Caco-2 (cell line): ENCODE measurements around the gene PLXNA3. TPM values are rescaled to one million over a fixed set of nuclear protein-coding genes. Genes with fewer than 3 reads are reported as not detected.

ENCODE experiments used
- BruUV-seq: library from RNA; stranded (reverse); fragments of 400-500 nt; replicated peaks from 2 replicates; lab custom pipeline; 2021; lab: Mats Ljungman, UMichigan
- CTCF ChIA-PET: fragments of 300-600 bp; sonication (Branson Sonifier 250); formaldehyde crosslinking; loops from one replicate; lab custom pipeline; 2022; ENCODE audit warnings: antibody characterized with exemption; lab: Charles Lee
- POLR2A ChIA-PET: fragments of 300-600 bp; sonication (Branson Sonifier 250); formaldehyde crosslinking; loops from one replicate; lab custom pipeline; 2022; ENCODE audit warnings: antibody characterized with exemption; lab: Charles Lee
- DNase-seq, 2 experiments: peaks; one replicate each; pipeline versions ENCODE4 v3.0.0 to v3.0.0-alpha.2; 2020 to 2022
- H3K27me3 ChIP-seq: replicated peaks from 2 replicates; pipeline ENCODE4 v1.6.0; 2011; ENCODE audit warnings: low read length; ENCODE audit not compliant: control insufficient read depth, insufficient read depth
- H3K36me3 ChIP-seq: 2 replicates; pipeline ENCODE4 v1.5.1; 2011; ENCODE audit warnings: low read length; ENCODE audit not compliant: control insufficient read depth, insufficient read depth
- H3K4me1 ChIP-seq: fragments of 250-450 bp; sonication (Bioruptor Pico); 2 replicates; pipeline ENCODE4 v1.5.1; 2020; ENCODE audit warnings: mild to moderate bottlenecking
- H3K4me3 ChIP-seq: 2 replicates; pipeline ENCODE4 v1.5.1; 2011; ENCODE audit warnings: low read depth, mild to moderate bottlenecking, control low read depth, low read length
- H3K9me3 ChIP-seq: fragments of 250-450 bp; sonication (Bioruptor Pico); 2 replicates; pipeline ENCODE4 v1.5.1; 2020; ENCODE audit warnings: mild to moderate bottlenecking, moderate library complexity
- H3K27ac Mint-ChIP-seq: one replicate; pipeline ENCODE4 v1.8.0; 2022; ENCODE audit warnings: mixed read lengths; ENCODE audit not compliant: unreplicated experiment
- H3K27me3 Mint-ChIP-seq: one replicate; pipeline ENCODE4 v1.8.0; 2022; ENCODE audit warnings: mixed read lengths; ENCODE audit not compliant: insufficient read depth, unreplicated experiment
- H3K36me3 Mint-ChIP-seq: one replicate; pipeline ENCODE4 v1.8.0; 2022; ENCODE audit warnings: mild to moderate bottlenecking, mixed read lengths; ENCODE audit not compliant: insufficient read depth, unreplicated experiment
- H3K4me1 Mint-ChIP-seq: one replicate; pipeline ENCODE4 v1.8.0; 2022; ENCODE audit warnings: low read depth, mixed read lengths; ENCODE audit not compliant: unreplicated experiment
- H3K4me3 Mint-ChIP-seq: one replicate; pipeline ENCODE4 v1.8.0; 2022; ENCODE audit warnings: mild to moderate bottlenecking, moderate library complexity, mixed read lengths; ENCODE audit not compliant: unreplicated experiment
- H3K9me3 Mint-ChIP-seq: one replicate; pipeline ENCODE4 v1.8.0; 2022; ENCODE audit warnings: mixed read lengths; ENCODE audit not compliant: unreplicated experiment
- intact Hi-C: fragments of 100-400 bp; cut with micrococcal nuclease; formaldehyde crosslinking; loops from one replicate; pipeline ENCODE4 v1.10.0; 2022; ENCODE audit not compliant: unreplicated experiment
- total RNA-seq: library from RNA; stranded (reverse); gene quantifications from 2 replicates; pipeline ENCODE4 v1.2.3, GENCODE V29; 2022
- TF ChIP-seq, protein P1 (sequence below), 2 experiments: fragments of 200-600 bp in 1 of 2; IDR thresholded peaks; 1 replicate in 1 of 2; 2 replicates in 1 of 2; pipeline versions ENCODE4 v1.5.1 to v1.8.0; 2011 to 2022; ENCODE audit warnings: antibody characterized with exemption in 1 of 2, control low read depth in 1 of 2, inconsistent platforms in 1 of 2, low read depth in 1 of 2, low read length in 1 of 2, mild to moderate bottlenecking in 1 of 2, moderate library complexity in 1 of 2; ENCODE audit not compliant: insufficient read depth in 1 of 2, severe bottlenecking in 1 of 2, unreplicated experiment in 1 of 2

Gene PLXNA3
- total RNA-seq, 1 experiment from 2014 or later, result 58.4 TPM

DNA sequence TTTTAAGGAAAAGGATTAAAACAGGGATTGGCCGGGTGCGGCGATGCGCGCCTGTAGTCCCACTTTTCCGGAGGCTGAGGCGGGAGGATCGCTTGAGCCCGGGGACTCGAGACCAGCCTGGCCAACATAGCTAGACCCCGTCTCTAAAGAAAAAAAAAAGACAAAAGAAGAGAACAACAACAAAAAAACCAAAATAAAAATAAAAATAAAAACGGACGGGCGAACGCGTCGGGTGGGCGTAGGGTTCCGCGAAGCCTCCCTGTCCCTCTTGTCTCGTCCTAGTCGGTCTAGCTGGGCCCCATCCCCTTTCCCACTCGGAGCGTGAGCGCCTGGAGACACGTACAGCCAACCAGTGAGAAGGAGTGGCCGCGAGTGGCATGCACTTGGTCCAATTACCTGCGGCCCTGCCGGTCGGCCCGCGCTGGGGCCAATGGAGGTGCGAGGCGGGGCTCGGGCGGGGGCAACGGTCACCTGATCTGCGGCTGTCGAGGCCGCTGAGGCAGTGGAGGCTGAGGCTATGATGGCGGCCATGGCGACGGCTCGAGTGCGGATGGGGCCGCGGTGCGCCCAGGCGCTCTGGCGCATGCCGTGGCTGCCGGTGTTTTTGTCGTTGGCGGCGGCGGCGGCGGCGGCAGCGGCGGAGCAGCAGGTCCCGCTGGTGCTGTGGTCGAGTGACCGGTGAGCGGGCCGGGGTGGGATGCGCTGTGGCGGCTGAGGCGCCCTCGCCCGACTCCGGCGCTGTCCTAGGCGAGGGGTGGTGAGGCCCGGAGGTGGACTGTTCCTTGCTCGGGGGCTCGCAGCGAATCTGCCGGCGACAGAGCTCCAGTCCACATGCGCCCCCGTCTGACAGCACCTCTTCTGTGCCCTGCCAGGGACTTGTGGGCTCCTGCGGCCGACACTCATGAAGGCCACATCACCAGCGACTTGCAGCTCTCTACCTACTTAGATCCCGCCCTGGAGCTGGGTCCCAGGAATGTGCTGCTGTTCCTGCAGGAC is 29.6 kb upstream of the PLXNA3 start, which contains the start of gene ATP6AP1:
TSS of gene ATP6AP1 (plus strand) at position 502 of the 996 bp plus-strand sequence. CDS start at position 518, 16 bp downstream.
- TF ChIP-seq, protein P1, sequence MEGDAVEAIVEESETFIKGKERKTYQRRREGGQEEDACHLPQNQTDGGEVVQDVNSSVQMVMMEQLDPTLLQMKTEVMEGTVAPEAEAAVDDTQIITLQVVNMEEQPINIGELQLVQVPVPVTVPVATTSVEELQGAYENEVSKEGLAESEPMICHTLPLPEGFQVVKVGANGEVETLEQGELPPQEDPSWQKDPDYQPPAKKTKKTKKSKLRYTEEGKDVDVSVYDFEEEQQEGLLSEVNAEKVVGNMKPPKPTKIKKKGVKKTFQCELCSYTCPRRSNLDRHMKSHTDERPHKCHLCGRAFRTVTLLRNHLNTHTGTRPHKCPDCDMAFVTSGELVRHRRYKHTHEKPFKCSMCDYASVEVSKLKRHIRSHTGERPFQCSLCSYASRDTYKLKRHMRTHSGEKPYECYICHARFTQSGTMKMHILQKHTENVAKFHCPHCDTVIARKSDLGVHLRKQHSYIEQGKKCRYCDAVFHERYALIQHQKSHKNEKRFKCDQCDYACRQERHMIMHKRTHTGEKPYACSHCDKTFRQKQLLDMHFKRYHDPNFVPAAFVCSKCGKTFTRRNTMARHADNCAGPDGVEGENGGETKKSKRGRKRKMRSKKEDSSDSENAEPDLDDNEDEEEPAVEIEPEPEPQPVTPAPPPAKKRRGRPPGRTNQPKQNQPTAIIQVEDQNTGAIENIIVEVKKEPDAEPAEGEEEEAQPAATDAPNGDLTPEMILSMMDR (IDR thresholded peaks at IDR 0.05; ENCODE audit: insufficient read depth in 1 of 2, low read depth in 1 of 2, low read length in 1 of 2, severe bottlenecking in 1 of 2, unreplicated experiment in 1 of 2), result no peak
- Mint-ChIP-seq H3K4me3 (peak within 1 kb of the TSS; percentile 82), H3K9me3 (no peaks in the 10 kb centered on the region), H3K27ac (peak within 1 kb of the TSS; percentile 84), H3K4me1 (peaks cover 14% of the 10 kb centered on the region), H3K27me3 (no peaks in the 10 kb centered on the region), H3K36me3 (peaks cover 11% of the 10 kb centered on the region)
- Histone ChIP-seq H3K27me3 (no peaks in the 10 kb centered on the region), H3K36me3 (no peaks in the 10 kb centered on the region), H3K4me3 (peak within 1 kb of the TSS; percentile 73), H3K4me1 (peaks cover 10% of the 10 kb centered on the region; the same call in 1 of the 2 replicates), H3K9me3 (no peaks in the 10 kb centered on the region)
- intact Hi-C loops, result loop anchor here (1.0 kb wide), 1 partner anchor 17 kb away; the partner anchor contains the start of gene TAFAZZIN
- ChIA-PET CTCF (interaction anchor here (0.7 kb wide), 1 partner anchor 97 kb away, joined by 3 read pairs; no protein-coding TSS in a partner anchor), POLR2A (interaction anchor here (0.6 to 0.7 kb wide), 3 partner anchors 18 to 1095 kb away, joined by 3 to 4 read pairs (median 3); partner anchors contain the start of gene ZNF275)
- no TSS peak for BruUV-seq
- DNase-seq, result peak; percentile 93 to 95

DNA sequence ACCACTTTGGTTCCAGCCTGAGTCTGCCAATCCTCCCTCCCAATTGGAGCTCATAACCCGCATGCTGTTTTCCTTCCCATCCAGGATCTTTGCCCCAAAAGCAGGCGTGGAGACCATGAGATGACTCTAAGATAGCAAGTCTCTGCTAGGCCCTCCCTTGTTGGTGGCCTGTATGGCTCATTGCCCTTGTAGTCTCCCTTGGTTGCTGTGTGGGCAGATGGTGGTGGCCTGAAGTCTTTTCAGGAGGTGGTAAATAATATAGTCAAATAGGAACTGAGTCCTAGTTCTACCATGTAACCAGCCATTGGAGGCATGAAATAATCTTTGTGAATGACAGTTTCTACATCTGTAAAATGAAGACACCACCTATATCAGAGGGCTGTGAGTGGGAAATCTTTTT is 28.4 kb upstream of the PLXNA3 start:
- Histone ChIP-seq H3K9me3 (no peaks in the 10 kb centered on the region), H3K4me1 (peaks cover 10% of the 10 kb centered on the region; the same call in 1 of the 2 replicates), H3K27me3 (no peaks in the 10 kb centered on the region), H3K36me3 (no peaks in the 10 kb centered on the region), H3K4me3 (peak overlapping the region; percentile 73)
- POLR2A ChIA-PET, result no interaction called here
- peaks cover 14% of the 10 kb centered on the region for H3K4me1 Mint-ChIP-seq
- H3K27ac Mint-ChIP-seq, result no peak overlapping the region
- DNase-seq, result no peak
- H3K9me3 Mint-ChIP-seq, result no peaks in the 10 kb centered on the region
- CTCF ChIA-PET, result interaction anchor here (0.7 kb wide), 1 partner anchor 96 kb away, joined by 3 read pairs; no protein-coding TSS in a partner anchor
- TF ChIP-seq, protein P1 (IDR thresholded peaks at IDR 0.05; ENCODE audit: insufficient read depth in 1 of 2, low read depth in 1 of 2, low read length in 1 of 2, severe bottlenecking in 1 of 2, unreplicated experiment in 1 of 2), result no peak
- peak overlapping the region; percentile 82 for H3K4me3 Mint-ChIP-seq
- no TSS peak for BruUV-seq
- intact Hi-C loops, result no loop called here
- H3K27me3 Mint-ChIP-seq, result no peaks in the 10 kb centered on the region
- H3K36me3 Mint-ChIP-seq, result peaks cover 11% of the 10 kb centered on the region

DNA sequence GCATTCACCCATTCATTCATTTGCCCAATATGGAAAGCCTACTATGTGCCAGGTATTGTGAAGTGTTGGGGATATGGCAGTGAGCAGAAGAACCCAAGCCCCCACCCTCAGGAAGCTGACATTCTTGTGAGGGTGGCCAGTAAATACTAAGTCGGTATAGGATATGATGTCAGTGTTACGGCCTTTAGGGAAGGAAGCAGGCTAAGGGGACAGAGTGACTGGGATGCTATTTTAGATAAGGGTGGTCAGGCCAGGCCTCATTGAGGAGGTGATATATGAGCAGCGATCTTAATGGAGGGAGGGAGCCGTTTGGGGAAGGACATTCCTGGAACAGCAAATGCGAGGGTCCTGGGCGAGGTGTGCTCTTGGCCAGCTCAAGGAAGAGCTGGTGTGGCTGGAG is 27.6 kb upstream of the PLXNA3 start:
- Histone ChIP-seq H3K4me3 (no peak overlapping the region), H3K36me3 (no peaks in the 10 kb centered on the region), H3K4me1 (peaks cover 10% of the 10 kb centered on the region; the same call in 1 of the 2 replicates), H3K27me3 (no peaks in the 10 kb centered on the region), H3K9me3 (no peaks in the 10 kb centered on the region)
- peak overlapping the region; percentile 18 for H3K4me3 Mint-ChIP-seq
- TF ChIP-seq, protein P1 (IDR thresholded peaks at IDR 0.05; ENCODE audit: insufficient read depth in 1 of 2, low read depth in 1 of 2, low read length in 1 of 2, severe bottlenecking in 1 of 2, unreplicated experiment in 1 of 2), result no peak
- no peaks in the 10 kb centered on the region for H3K9me3 Mint-ChIP-seq
- no peak for DNase-seq
- H3K36me3 Mint-ChIP-seq, result peaks cover 11% of the 10 kb centered on the region
- BruUV-seq, result no TSS peak
- CTCF ChIA-PET, result no interaction called here
- peaks cover 14% of the 10 kb centered on the region for H3K4me1 Mint-ChIP-seq
- POLR2A ChIA-PET, result no interaction called here
- H3K27me3 Mint-ChIP-seq, result no peaks in the 10 kb centered on the region
- intact Hi-C loops, result no loop called here
- H3K27ac Mint-ChIP-seq, result no peak overlapping the region
